KOPT-K1 (cell line): ENCODE results near the gene AK5.
"Not testable (repeated sequence)": the region's sequence is repeated elsewhere in the genome, so short reads cannot be mapped to it uniquely, and the experiment has no call there.

Source experiments
- H3K27ac ChIP-seq: fragments of 200-600 bp; sonication (generic); 2 replicates; pipeline ENCODE4 v1.5.1; 2016; ENCODE audit warnings: antibody characterized with exemption, mild to moderate bottlenecking, low read depth, low read length; ENCODE audit not compliant: poor library complexity, severe bottlenecking
- H3K36me3 ChIP-seq: fragments of 200-600 bp; sonication (generic); 2 replicates; pipeline ENCODE4 v1.5.1; 2017; ENCODE audit warnings: antibody characterized with exemption, mild to moderate bottlenecking, low read length, moderate library complexity; ENCODE audit not compliant: insufficient read depth
- H3K9me3 ChIP-seq: fragments of 200-600 bp; sonication (generic); 2 replicates; pipeline ENCODE4 v1.5.1; 2017; ENCODE audit warnings: antibody characterized with exemption, low read length, mild to moderate bottlenecking; ENCODE audit not compliant: insufficient read depth, poor library complexity, severe bottlenecking

Gene AK5

DNA sequence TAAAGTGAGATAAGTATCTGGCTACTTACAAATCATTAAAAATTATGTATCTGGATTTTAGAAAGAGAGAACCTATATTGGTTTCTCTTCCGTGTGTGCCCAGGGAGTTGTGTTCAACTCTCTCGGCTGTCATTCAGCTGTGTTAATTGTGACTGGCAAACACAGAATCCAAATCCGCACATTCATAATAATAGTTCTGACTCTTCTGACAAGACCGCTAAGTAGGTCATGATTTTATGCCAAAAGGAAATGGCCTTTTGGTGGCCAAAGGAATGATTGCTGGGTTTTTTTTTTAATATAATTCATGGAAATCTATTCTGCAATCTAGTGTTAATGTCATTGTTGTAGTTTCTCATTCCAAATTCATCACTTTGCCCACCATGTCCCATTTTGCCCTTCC is 110.7 kb downstream of the AK5 start:
- H3K36me3 ChIP-seq, result no peaks in the 10 kb centered on the region
- H3K27ac ChIP-seq, result no peak overlapping the region
- no peaks in the 10 kb centered on the region for H3K9me3 ChIP-seq

DNA sequence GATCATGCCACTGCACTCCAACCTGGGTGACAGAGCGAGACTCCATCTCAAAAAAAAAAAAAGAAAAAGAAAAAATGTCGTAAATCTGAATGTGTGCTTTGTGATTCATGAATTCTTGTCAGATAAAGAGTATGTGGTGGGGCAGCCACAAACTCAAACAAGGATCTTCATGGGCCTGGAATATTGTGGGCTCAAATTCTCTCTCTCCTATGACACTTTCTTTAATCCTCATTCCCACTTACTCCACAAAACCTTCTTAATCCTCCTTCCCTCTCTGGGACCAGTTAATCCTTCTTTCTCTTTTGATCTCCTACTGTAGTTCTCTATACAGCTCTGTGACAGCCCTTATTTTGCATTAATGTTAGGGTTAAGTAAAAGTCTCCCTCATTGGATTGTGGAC is 112.3 kb downstream of the AK5 start:
- no peaks in the 10 kb centered on the region for H3K9me3 ChIP-seq
- H3K27ac ChIP-seq, result no peak overlapping the region
- no peaks in the 10 kb centered on the region for H3K36me3 ChIP-seq

DNA sequence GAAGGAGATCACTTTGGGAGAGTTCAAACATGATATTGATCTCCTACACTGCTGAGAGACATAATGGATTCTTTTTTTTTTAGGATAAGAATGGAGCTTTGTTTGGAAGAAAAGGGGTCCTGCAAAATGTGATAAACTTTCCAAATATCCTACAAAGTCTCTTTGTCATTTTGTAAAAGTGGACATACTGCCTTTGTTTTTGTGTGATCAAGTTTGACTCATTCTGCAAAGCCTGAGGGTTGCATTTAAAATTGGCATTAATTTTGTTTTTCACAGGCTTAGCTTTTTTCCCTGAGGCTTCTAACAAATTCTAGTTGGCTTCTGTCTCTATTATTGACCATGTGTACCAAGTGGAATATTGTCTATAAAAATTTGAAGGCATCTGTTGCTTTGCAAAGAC is 113.2 kb downstream of the AK5 start:
- H3K36me3 ChIP-seq, result no peaks in the 10 kb centered on the region
- H3K27ac ChIP-seq, result no peak overlapping the region
- no peaks in the 10 kb centered on the region for H3K9me3 ChIP-seq

DNA sequence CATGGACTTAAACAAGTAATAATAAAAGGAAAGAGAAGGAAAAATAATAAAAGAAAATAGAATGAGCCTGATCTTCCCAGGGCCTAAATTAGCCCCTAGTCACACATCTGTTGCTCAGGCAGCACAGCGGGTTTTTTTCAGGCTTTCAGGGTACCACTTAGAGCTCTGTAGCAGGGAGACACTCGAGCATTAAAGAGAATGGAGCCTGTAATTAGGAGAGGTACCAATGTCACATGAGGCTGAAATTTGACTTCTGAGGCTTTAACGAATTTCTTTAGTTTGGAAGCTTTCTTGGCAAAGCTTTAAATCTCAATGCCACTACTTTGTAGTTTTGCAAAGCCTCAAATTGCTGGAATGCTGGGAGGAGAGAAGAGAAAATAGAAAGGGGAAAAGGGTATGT is 116.3 kb downstream of the AK5 start:
- Histone ChIP-seq H3K27ac (no peak overlapping the region), H3K36me3 (no peaks in the 10 kb centered on the region), H3K9me3 (no peaks in the 10 kb centered on the region)

DNA sequence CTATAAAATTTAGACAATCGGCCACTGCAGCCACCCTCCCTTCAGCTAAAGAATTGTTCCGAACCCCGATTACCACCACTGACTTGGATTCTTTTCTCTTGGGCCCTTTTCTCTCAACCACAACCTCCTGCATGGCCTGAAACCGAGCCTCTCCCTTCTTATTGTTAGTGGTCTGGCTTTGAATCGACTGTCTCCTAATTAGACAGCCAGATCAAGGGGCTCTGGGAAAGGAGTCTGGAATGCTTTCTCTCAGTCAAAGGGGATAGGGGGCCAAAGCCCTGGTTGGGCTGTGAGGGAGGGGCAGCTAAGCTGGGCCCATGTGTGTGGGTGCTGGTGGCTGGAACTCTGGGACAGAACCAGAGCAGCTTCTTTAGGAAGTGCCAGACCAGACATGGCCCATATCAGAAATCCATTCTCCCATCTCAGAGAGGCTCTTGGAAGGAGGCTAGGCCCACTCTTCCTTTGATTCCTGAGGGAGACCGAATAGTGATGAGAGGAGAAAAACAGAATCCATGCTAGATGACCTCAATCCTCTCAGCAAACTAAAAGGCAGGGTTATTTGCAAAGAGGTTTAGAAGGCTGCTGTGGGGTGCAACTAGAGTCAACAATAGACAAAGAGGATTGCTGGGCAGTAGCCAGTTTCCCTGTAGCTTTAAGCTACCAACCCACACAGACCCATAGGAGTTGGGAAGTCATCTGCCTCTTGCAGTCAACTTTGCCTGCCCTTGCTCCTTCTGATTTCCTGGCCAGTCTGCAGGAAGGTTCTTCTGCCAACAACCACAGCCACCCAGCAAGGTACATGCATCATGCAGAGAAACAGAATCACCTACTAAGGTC is 117.6 kb downstream of the AK5 start:
- no peaks in the 10 kb centered on the region for H3K9me3 ChIP-seq
- no peak overlapping the region for H3K27ac ChIP-seq
- no peaks in the 10 kb centered on the region for H3K36me3 ChIP-seq

DNA sequence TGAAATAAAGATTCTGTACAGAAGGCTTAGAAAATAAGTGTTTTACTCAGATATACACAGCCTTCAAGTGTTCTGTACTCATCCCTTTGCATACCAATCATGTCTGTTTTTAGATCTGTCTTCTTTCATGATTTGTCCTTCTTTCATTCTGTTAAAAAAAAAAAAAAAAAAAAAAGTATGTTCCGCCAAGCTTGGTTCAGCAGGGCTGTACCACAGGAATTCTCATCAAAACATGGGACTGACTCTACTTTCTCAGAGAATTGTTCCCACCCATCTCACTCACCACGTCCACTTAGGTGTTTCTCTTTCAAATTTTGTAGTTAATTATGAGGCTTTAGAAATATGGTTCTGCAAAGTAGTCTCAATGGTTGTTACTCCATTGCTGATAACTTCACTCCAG is 119.0 kb downstream of the AK5 start:
- H3K36me3 ChIP-seq, result no peaks in the 10 kb centered on the region
- H3K9me3 ChIP-seq, result no peaks in the 10 kb centered on the region
- no peak overlapping the region for H3K27ac ChIP-seq

DNA sequence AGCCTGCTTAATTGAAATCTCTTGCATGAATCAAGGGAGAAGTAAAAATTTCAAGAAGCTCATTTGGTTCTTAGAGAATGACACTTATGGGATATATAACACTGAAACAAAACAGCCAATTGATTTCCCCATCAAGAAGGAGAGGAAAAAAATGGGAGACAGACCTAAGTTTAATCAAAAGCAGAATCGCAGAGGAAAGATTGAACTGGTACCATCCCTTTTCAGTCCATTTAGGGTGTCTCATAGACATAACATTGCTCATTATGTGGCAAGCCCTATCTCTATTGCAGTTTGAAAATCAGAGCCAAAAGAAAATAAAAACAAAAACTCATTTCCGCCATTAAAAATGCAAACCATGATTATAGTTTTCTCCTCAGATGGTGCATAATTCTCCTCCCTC is 119.6 kb downstream of the AK5 start:
- Histone ChIP-seq H3K27ac (no peak overlapping the region), H3K36me3 (no peaks in the 10 kb centered on the region), H3K9me3 (no peaks in the 10 kb centered on the region)

DNA sequence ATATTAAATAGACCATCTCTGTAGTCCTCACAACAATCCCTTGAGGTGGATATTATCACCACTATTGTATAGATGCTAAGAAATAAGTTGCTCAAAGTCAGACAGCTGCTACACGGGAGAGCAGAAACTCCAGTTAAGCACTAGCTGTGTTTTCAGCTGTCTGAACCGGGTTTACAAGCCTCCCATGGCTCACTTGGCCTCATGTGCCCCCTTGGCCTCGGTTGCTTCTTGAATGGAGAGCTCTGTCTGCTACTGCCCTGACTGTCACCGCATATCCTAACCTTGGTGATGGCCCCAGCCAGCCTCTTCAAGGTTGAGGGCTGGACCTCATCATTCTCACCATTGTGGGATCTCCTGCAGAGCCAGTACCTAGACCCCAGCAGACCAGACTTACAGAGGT is 123.4 kb downstream of the AK5 start:
- no peaks in the 10 kb centered on the region for H3K9me3 ChIP-seq
- H3K27ac ChIP-seq, result no peak overlapping the region

DNA sequence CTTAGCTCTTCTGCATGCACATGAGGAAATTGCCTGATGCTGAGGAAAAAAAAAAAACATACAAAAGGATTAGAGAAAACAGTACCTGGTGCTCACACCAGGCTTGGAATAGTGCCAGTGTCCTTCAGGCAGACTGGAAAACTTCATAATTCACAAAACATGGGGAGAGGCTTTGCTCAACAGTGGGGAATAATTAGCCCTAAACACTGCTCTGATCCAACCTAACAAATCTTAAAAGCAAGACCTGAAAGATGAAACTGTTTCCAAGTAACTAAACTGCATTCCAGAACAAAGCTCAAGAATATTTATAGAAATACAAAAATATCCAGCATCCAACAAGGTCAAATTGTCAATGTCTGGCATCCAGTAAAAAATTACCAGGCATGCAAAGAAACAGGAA is 124.8 kb downstream of the AK5 start:
- Histone ChIP-seq H3K9me3 (no peaks in the 10 kb centered on the region), H3K36me3 (no peaks in the 10 kb centered on the region), H3K27ac (no peak overlapping the region)

More for the DNA sequence above, 123.4 kb downstream of the AK5 start:
- no peaks in the 10 kb centered on the region for H3K36me3 ChIP-seq

DNA sequence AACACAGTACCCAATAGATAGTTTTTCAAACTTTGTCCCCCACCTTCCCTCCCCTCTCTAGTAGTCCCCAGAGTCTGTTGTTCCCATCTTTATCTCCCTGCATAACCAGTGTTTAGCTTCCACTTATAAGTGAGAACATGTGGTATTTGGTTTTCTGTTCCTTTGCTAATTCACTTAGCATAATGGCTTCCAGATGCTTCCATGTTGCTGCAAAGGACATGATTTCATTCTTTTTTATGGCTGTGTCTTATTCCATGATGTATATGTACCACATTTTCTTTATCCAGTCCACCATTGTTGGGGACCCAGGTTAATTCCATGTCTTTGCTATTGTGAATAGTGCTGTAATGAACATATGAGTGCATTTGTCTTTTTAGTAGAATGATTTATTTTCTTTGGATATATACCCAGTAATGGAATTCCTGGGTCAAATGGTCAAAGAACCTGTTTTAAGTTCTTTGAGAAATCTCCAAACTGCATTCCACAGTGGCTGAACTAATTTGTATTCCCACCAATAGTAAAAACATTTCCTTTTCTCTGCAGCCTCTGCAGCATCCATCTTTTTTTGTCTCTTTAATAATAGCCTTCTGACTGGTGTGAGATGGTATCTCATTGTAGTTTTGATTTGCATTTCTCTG is 126.0 kb downstream of the AK5 start:
- no peak overlapping the region for H3K27ac ChIP-seq
- H3K9me3 ChIP-seq, result no peaks in the 10 kb centered on the region

DNA sequence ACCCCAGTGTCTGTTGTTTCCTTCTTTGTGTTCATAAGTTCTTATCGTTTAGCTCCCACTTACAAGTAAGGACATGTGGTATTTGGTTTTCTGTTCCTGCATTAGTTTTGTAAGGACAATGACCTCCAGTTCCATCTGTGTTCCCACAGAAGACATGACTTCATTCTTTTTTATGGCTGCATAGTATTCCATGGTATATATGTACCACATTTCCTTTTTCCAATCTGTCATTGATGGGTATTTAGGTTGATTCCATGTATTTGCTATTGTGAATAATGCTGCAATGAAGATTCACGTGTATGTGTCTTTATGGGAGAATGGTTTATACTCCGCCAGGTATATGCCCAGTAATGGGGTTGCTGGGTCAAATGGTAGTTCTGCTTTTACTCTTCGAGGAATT is 127.1 kb downstream of the AK5 start:
- not testable (repeated sequence) for H3K27ac ChIP-seq, H3K36me3 ChIP-seq, H3K9me3 ChIP-seq

More for the DNA sequence above, 126.0 kb downstream of the AK5 start:
- no peaks in the 10 kb centered on the region for H3K36me3 ChIP-seq

DNA sequence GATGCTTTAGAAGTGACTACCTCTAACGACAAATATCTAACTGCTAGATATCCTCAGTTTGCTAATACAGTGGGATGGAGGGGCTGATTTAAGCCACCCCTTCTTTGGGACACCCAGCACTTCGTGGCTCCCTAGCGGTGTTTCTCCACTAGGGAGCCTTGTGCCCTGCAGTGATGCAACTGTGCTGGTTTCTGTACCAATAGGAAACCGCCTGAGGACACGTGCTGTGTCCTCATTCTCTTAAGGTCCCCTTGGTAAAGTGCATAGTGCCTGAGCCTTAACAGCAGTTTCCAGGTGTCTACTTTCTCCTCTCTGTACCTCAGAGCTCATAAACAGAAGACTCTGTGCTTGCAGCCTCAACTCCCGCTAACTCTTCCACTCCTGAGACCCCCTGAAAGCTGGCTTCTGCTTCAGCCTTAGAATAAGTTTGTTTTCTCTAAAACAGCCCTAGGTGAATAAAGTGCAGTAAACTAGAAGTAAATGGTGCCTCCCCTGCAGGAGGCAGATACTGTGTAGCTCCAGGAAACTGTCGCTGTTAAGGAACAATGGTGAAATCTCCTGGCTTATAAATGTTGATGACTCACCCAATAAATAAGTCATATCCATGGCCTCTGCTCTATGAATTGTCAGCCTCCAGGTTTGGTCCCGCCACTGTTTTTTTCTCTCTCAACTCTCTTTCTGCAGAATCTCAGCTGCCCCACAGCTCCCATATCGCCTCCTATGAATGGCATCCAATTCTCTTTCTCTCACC is 130.4 kb downstream of the AK5 start:
- no peaks in the 10 kb centered on the region for H3K9me3 ChIP-seq
- H3K27ac ChIP-seq, result no peak overlapping the region

DNA sequence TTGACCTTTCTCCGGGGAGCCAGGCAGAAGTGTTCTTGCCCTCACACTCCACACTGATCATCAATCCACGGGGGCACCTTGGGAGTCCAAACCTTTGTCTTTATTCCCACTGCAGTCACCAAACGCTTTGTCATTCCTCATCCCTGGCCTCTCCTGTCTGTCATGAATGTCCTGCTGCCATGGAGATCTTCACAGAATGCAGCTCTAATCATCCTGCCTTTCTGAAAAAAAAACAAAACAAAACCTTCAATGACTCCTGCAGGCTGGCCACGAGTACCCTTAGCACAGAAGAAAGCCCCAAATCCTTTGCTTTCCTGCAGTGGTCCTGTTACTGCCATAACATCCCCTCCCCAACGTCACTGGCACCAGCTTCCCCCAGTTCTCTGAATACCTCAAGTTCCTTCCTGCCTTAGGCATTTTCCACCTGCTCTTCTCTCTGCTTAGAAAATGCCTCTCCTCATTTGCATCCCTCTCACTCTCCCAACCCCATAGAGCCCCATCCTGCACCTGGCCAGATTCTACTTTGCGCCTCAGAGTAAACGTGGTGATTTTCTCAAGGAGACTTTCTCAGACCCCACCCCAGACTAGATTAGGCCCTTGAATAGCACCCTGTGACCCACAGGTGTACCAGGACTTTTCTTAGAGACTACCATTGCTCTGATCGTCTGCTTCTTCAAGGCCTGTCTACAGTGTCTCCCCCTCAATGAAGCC is 131.2 kb downstream of the AK5 start:
- no peak overlapping the region for H3K27ac ChIP-seq
- no peaks in the 10 kb centered on the region for H3K9me3 ChIP-seq
- H3K36me3 ChIP-seq, result no peaks in the 10 kb centered on the region

More for the DNA sequence above, 130.4 kb downstream of the AK5 start:
- H3K36me3 ChIP-seq, result no peaks in the 10 kb centered on the region

DNA sequence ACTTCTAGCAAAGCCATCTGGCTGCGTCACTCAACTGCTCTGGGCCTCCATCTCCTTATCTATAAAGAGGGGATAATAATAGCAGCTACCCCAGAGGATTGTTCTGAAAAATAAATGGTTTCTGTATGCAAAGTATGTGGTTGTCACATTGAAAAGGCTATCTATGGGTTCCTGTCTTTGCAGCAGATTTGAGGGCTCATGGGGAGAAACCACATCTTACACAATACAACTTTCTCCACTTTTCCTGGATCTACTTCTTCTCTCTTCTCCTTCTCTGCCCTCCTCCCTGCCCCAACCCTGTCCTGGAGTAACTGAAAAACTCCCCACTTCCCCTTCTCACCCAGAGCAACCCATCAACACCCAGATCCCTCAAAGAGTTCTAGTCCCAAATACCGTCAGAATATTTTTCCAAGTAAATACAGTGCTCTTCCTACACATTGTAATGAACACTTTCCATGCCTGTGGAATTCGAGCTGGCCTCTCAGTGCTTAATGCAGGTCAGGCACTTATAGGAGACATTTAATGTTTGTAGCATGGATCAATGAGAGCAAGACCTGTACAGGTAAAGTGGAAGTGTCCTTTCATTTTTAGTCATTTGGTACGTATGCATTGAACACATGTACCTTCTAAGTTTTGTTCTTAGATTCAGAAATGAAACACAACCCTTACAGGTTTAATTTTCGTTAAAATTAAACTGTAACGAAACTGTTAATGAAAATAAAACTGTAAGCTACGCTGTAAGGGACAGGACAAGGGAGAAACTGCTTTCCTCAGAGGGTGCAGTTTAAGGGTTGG is 131.9 kb downstream of the AK5 start:
- Histone ChIP-seq H3K9me3 (no peaks in the 10 kb centered on the region), H3K36me3 (no peaks in the 10 kb centered on the region), H3K27ac (no peak overlapping the region)
